ENCODE measurements around the gene HEMGN. TPM values are rescaled to one million over a fixed set of nuclear protein-coding genes. Genes with fewer than 3 reads are reported as not detected.
"Not testable (repeated sequence)": the region's sequence is repeated elsewhere in the genome, so short reads cannot be mapped to it uniquely, and the experiment has no call there.

The HEMGN gene
- total RNA-seq, 1 donor from 2014 or later = not detected

- no peak for DNase-seq (ENCODE audit: extremely low read depth, low read depth, low spot score)
Measured at GRCh38 chr9:97964901-97965300, 26.9 kb upstream of the HEMGN start.

GRCh38 chr9:97963232-97963631 is 25.3 kb upstream of the HEMGN start:
- DNase-seq (ENCODE audit: extremely low read depth, low read depth, low spot score) = no peak

GRCh38 chr9:97962575-97962974 is 24.6 kb upstream of the HEMGN start:
- no peak for DNase-seq (ENCODE audit: extremely low read depth, low read depth, low spot score)

- DNase-seq (ENCODE audit: extremely low read depth, low read depth, low spot score) = no peak
Measured at GRCh38 chr9:97962136-97962535, 24.2 kb upstream of the HEMGN start.

GRCh38 chr9:97961361-97961760 is 23.4 kb upstream of the HEMGN start:
- DNase-seq (ENCODE audit: extremely low read depth, low read depth, low spot score) = no peak

GRCh38 chr9:97960678-97961328 is 22.8 kb upstream of the HEMGN start:
- not testable (repeated sequence) for DNase-seq (ENCODE audit: extremely low read depth, low read depth, low spot score)

GRCh38 chr9:97959585-97959984 is 21.6 kb upstream of the HEMGN start:
- DNase-seq (ENCODE audit: extremely low read depth, low read depth, low spot score) = no peak

- DNase-seq (ENCODE audit: extremely low read depth, low read depth, low spot score) = no peak
Measured at GRCh38 chr9:97958812-97959511, 21.0 kb upstream of the HEMGN start.

GRCh38 chr9:97956331-97956730 is 18.4 kb upstream of the HEMGN start:
- DNase-seq (ENCODE audit: extremely low read depth, low read depth, low spot score) = no peak

GRCh38 chr9:97954550-97954989 is 16.6 kb upstream of the HEMGN start:
- DNase-seq (ENCODE audit: extremely low read depth, low read depth, low spot score) = no peak

- not testable (repeated sequence) for DNase-seq (ENCODE audit: extremely low read depth, low read depth, low spot score)
Measured at GRCh38 chr9:97950873-97951272, 12.9 kb upstream of the HEMGN start.

GRCh38 chr9:97947094-97947493 is 9.1 kb upstream of the HEMGN start:
- DNase-seq (ENCODE audit: extremely low read depth, low read depth, low spot score) = not testable (repeated sequence)

- DNase-seq (ENCODE audit: extremely low read depth, low read depth, low spot score) = not testable (repeated sequence)
Measured at GRCh38 chr9:97945470-97945869, 7.5 kb upstream of the HEMGN start.

GRCh38 chr9:97944612-97945011 is 6.6 kb upstream of the HEMGN start:
- no peak for DNase-seq (ENCODE audit: extremely low read depth, low read depth, low spot score)

- DNase-seq (ENCODE audit: extremely low read depth, low read depth, low spot score) = no peak
Measured at GRCh38 chr9:97943308-97943855, 5.4 kb upstream of the HEMGN start.

- no peak for DNase-seq (ENCODE audit: extremely low read depth, low read depth, low spot score)
Measured at GRCh38 chr9:97941323-97941722, 3.4 kb upstream of the HEMGN start.

GRCh38 chr9:97940741-97941140 is 2.8 kb upstream of the HEMGN start:
- DNase-seq (ENCODE audit: extremely low read depth, low read depth, low spot score) = no peak

GRCh38 chr9:97940233-97940632 is 2.3 kb upstream of the HEMGN start:
- DNase-seq (ENCODE audit: extremely low read depth, low read depth, low spot score) = no peak

GRCh38 chr9:97936998-97937397 is 974 bp downstream of the HEMGN start:
- no peak for DNase-seq (ENCODE audit: extremely low read depth, low read depth, low spot score)

- no peak for DNase-seq (ENCODE audit: extremely low read depth, low read depth, low spot score)
Measured at GRCh38 chr9:97935276-97935675, 2.7 kb downstream of the HEMGN start.

GRCh38 chr9:97934321-97935115 is 3.5 kb downstream of the HEMGN start:
- DNase-seq (ENCODE audit: extremely low read depth, low read depth, low spot score) = no peak

Measured in glomerular endothelial cell (primary cell).